ENCODE measurements around the gene MGAT5B.

DNA sequence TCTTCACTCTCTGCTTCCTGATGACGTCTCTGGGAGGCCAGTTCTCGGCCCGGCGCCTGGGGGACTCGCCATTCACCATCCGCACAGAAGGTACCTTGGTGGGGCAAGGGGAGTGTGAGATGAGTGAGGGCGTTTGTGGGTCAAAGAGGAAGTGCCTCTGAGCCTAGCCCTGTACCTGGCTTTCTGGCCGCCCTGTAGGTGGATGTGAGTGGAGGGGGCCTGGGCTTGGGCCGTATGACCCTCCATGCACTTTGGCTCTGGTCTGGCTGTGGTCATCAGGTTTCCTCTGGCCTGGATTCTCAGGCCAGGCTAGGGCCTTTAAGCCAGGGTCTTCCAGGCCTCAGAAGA is 4.6 kb downstream of the MGAT5B start:
- TF ChIP-seq POLR2A (IDR thresholded peaks at IDR 0.05; ENCODE audit: low read depth, low read length), result no peak
- no peak for TF ChIP-seq POLR2AphosphoS5 (IDR thresholded peaks at IDR 0.05; ENCODE audit: low read depth, low read length)
- TF ChIP-seq TAF1 (IDR thresholded peaks at IDR 0.05; ENCODE audit: borderline replicate concordance, low read depth, low read length), result no peak

Data from GM12892 (cell line).